Endothelial cell (in vitro differentiated cells): Measurements from ENCODE around the gene PPP1R2. TPM values are rescaled to one million over a fixed set of nuclear protein-coding genes. Genes with fewer than 3 reads are reported as not detected.
A peak's percentile ranks its signal among the peaks of the same experiment; 100 is the strongest.

Source experiments
- DNase-seq: peaks from one replicate; pipeline ENCODE4 v3.0.0; 2021; ENCODE audit warnings: low spot score
- H3K27ac Mint-ChIP-seq: one replicate; pipeline ENCODE4 v1.8.0; 2021; ENCODE audit warnings: mixed read lengths, inconsistent platforms; ENCODE audit not compliant: unreplicated experiment
- H3K27me3 Mint-ChIP-seq: one replicate; pipeline ENCODE4 v1.8.0; 2021; ENCODE audit warnings: mild to moderate bottlenecking, moderate library complexity, mixed read lengths, inconsistent platforms; ENCODE audit not compliant: unreplicated experiment
- H3K36me3 Mint-ChIP-seq: one replicate; pipeline ENCODE4 v1.8.0; 2021; ENCODE audit warnings: mild to moderate bottlenecking, low read depth, mixed read lengths, inconsistent platforms; ENCODE audit not compliant: unreplicated experiment
- H3K4me1 Mint-ChIP-seq: one replicate; pipeline ENCODE4 v1.8.0; 2021; ENCODE audit warnings: mild to moderate bottlenecking, mixed read lengths, inconsistent platforms; ENCODE audit not compliant: unreplicated experiment
- H3K4me3 Mint-ChIP-seq: one replicate; pipeline ENCODE4 v1.8.0; 2021; ENCODE audit warnings: mild to moderate bottlenecking, mixed read lengths, inconsistent platforms; ENCODE audit not compliant: unreplicated experiment
- H3K9me3 Mint-ChIP-seq: one replicate; pipeline ENCODE4 v1.8.0; 2021; ENCODE audit warnings: mixed read lengths, inconsistent platforms; ENCODE audit not compliant: unreplicated experiment
- CTCF ChIP-seq: fragments of 200-600 bp; sonication (generic); IDR thresholded peaks from one replicate; pipeline ENCODE4 v1.5.0; 2021; ENCODE audit warnings: antibody characterized with exemption; ENCODE audit not compliant: unreplicated experiment
- total RNA-seq: library from RNA; stranded (reverse); fragmentation: NEBNext Ultra II Directional; extraction: Animal tissue kit (Norgen Biotek cat#: 25700); gene quantifications from one replicate; pipeline ENCODE4 v1.2.1, GENCODE V29; 2021; ENCODE audit not compliant: unreplicated experiment

PPP1R2 gene
- total RNA-seq, 1 donor from 2014 or later, result 29.7 TPM

- Mint-ChIP-seq H3K36me3 (no peaks in the 10 kb centered on the region), H3K27ac (no peak overlapping the region), H3K4me1 (peaks cover 8% of the 10 kb centered on the region), H3K4me3 (no peak overlapping the region), H3K27me3 (peaks cover 1% of the 10 kb centered on the region), H3K9me3 (no peaks in the 10 kb centered on the region)
- no peak for DNase-seq
- TF ChIP-seq CTCF, result no peak
Measured at GRCh38 chr3:195579281-195579680, 36.2 kb upstream of the PPP1R2 start.

- Mint-ChIP-seq H3K9me3 (no peaks in the 10 kb centered on the region), H3K27me3 (peaks cover 1% of the 10 kb centered on the region), H3K4me3 (peak overlapping the region; percentile 19), H3K27ac (no peak overlapping the region), H3K4me1 (peaks cover under 1% of the 10 kb centered on the region), H3K36me3 (no peaks in the 10 kb centered on the region)
- TF ChIP-seq CTCF, result no peak
- no peak for DNase-seq
Measured at GRCh38 chr3:195578565-195578964, 35.4 kb upstream of the PPP1R2 start.

GRCh38 chr3:195577645-195578177 is 34.6 kb upstream of the PPP1R2 start:
- DNase-seq, result no peak
- Mint-ChIP-seq H3K4me1 (peaks cover 4% of the 10 kb centered on the region), H3K9me3 (no peaks in the 10 kb centered on the region), H3K4me3 (no peak overlapping the region), H3K27me3 (peaks cover 1% of the 10 kb centered on the region), H3K36me3 (no peaks in the 10 kb centered on the region), H3K27ac (no peak overlapping the region)
- no peak for TF ChIP-seq CTCF

- Mint-ChIP-seq H3K27me3 (peaks cover 1% of the 10 kb centered on the region), H3K27ac (no peak overlapping the region), H3K36me3 (no peaks in the 10 kb centered on the region), H3K4me3 (no peak overlapping the region), H3K4me1 (peaks cover 6% of the 10 kb centered on the region), H3K9me3 (no peaks in the 10 kb centered on the region)
- DNase-seq, result no peak
- TF ChIP-seq CTCF, result no peak
Measured at GRCh38 chr3:195574497-195575304, 31.6 kb upstream of the PPP1R2 start.
